Activated CD8-positive, alpha-beta memory T cell treated with anti-CD3 and anti-CD28 coated beads for 36 hours (primary cell): Measurements from ENCODE around the gene TRMU. TPM values are rescaled to one million over a fixed set of nuclear protein-coding genes. Genes with fewer than 3 reads are reported as not detected.

Experiments
- CTCF ChIA-PET: fragments of 350-600 bp; sonication (Branson Sonifier 250); formaldehyde crosslinking; loops from one replicate; lab custom pipeline; 2021; ENCODE audit warnings: antibody characterized with exemption; lab: Charles Lee
- POLR2A ChIA-PET: fragments of 350-600 bp; sonication (Branson Sonifier 250); formaldehyde crosslinking; loops from one replicate; lab custom pipeline; 2021; ENCODE audit warnings: antibody characterized with exemption; lab: Charles Lee
- total RNA-seq, 2 experiments: library from RNA; stranded (reverse); gene quantifications; one replicate each; pipeline ENCODE4 v1.2.3, GENCODE V29; 2021

Gene TRMU
- total RNA-seq, 2 experiments from 2014 or later: 75.2 to 80.6 TPM

- POLR2A ChIA-PET: no interaction called here
- CTCF ChIA-PET: no interaction called here
Measured at GRCh38 chr22:46351131-46351735, 15.7 kb downstream of the TRMU start.

DNA sequence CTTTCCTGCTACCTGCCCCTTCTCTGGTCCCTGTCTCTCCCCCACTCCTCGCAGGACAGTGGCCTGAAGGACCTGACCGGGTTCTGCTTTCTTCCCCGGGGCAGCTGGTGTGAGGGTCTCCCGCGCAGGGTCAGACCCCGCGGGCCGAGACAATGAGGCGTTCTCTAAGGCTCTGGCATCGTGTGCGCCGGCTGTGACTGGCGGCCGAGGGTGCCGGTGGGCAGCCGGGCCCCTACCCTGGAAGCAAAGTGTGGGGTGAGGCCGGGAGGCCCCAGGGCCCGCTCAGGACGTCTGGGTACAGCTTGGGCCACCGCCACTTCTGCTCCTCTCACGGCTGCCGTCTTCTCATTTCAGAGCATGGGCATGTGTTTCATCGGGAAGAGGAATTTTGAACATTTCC lies 16.3 kb downstream of the TRMU start:
- ChIA-PET CTCF (no interaction called here), POLR2A (no interaction called here)

DNA sequence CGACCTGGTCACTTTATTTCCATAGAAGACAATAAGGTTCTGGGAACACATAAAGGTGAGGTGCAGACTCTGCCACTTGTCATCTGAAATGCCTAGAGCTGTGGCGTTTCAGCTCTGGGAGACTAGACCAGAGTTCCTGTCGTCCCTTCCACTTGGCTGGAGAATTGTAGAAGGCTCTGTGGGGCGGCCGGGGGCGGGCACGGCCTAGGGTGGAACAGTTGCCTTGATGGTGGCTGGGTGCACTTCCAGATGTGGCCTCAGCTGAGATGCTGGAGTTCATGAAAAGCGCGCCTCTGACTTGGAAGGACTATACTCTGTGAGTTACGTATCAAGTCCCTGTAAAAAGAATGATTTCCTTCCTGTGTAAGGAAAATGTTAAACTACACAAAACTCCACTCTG lies 16.8 kb downstream of the TRMU start:
- POLR2A ChIA-PET: no interaction called here

DNA sequence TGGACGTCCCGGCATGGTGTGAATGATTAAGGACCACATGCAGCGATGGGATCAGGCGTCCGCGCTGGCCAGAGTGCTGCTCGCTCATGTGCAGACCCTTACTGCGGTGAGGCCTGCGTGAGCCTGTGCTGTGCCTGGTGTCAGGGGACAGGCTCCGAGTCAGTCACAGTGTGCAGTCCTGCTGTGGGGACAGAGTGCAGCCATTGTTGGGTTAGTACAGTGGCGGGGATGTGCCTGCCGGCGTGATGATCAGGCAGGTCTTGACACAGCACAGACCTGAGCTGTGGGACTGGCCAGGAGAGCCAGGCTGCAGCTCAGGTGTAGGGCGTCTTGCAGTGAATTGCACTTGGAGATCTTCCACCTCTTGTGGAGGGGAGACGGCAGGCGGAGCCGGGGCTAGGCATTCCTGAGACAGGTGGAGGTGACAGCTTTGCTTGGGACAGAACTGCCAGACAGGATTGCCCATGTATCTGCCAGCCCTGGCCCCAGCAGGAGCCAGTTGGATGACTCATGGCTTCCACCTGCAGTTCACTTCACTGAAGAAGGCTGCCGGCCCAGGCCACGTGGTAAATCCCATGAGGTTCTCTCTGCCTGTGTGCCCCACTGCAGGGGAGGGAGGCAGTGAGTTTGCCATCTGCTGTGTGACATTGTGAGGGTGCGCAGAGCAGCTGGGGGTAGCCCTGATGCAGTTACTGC lies 17.3 kb downstream of the TRMU start:
- ChIA-PET POLR2A (no interaction called here), CTCF (interaction anchor here (0.6 to 0.7 kb wide), 2 partner anchors 158 to 189 kb away, joined by 3 to 4 read pairs; no protein-coding TSS in a partner anchor)

More for the DNA sequence above, 16.8 kb downstream of the TRMU start:
- CTCF ChIA-PET: no interaction called here

- CTCF ChIA-PET: interaction anchor here (0.6 to 0.7 kb wide), 2 partner anchors 159 to 188 kb away, joined by 3 to 4 read pairs; no protein-coding TSS in a partner anchor
- POLR2A ChIA-PET: no interaction called here
Measured at GRCh38 chr22:46353483-46354105, 18.1 kb downstream of the TRMU start.

DNA sequence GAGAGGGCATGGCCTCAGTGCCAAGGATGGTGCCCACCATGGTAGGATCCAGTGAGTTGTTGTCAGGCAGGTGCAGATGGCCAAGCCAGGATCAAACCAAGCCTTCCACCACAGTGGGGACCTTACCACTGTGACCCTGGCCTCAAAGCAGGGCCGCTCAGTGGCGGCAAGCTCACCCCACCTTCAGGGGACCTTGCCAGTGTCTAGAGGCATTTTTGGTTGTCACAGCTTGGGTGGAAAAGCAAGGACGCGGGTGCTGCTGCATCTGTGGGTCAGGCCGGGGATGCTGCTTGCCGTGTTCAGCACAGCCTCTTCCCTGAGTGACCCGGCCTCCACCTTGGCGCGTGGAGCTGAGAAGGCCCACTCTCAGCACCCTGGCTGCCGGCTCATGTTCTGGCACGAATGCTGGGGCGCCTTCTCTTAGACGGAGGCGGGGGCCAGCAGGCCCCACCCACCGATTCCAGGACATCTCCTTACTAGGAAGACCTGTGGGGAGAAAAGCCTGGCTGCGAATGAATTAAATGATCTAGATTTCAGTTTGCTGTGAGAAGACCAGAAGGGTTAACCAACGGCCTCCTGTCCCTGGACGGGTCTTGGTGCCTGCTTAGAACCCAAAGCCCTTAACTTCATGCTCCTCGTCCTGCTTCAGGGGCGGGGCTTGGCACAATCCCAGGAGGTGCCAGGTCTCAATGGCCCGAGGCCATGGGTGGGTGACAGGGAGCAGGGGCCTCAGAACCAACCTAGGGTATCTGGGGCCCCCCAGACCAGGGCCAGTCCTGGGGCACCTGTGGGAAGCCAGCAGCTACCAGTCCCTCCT lies 18.9 kb downstream of the TRMU start:
- POLR2A ChIA-PET: no interaction called here
- CTCF ChIA-PET: interaction anchor here (1.2 kb wide), 1 partner anchor 10 kb away, joined by 3 read pairs; no protein-coding TSS in a partner anchor

- CTCF ChIA-PET: interaction anchor here (1.2 kb wide), 1 partner anchor 11 kb away, joined by 3 read pairs; no protein-coding TSS in a partner anchor
- POLR2A ChIA-PET: no interaction called here
Measured at GRCh38 chr22:46354993-46355305, 19.4 kb downstream of the TRMU start.

DNA sequence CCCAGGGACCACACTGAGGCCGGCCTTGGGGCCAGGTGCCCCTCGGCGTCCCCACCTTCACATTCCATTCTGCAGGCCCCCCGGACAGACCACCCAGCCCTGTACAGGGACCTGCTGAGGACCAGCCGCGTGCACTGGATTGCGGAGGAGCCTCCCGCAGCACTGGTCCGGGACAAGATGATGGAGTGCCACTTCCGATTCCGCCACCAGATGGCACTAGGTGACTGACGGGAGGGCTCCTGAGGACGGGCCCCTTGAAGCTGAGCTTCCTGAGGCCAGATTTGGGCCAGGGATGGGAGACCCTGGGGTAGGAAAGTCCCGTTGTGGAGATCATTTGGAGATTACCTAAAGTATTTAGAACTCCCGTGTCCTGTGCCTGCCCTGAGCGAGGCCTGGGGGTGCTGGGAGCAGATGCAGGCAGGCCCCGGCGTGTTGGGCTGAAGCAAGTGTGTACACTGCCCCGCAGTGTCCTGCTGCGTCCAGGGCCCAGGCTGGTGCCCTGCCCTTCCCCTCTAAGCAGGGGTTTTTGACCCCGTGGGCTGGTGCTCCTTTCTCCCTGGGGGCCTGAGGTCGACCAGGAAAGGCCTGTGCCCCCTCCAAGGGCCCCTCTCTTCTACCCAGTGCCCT lies 20.0 kb downstream of the TRMU start:
- ChIA-PET CTCF (interaction anchor here (0.7 to 2.1 kb wide), 3 partner anchors 11 to 17 kb away, joined by 3 to 12 read pairs (median 3); no protein-coding TSS in a partner anchor), POLR2A (no interaction called here)

DNA sequence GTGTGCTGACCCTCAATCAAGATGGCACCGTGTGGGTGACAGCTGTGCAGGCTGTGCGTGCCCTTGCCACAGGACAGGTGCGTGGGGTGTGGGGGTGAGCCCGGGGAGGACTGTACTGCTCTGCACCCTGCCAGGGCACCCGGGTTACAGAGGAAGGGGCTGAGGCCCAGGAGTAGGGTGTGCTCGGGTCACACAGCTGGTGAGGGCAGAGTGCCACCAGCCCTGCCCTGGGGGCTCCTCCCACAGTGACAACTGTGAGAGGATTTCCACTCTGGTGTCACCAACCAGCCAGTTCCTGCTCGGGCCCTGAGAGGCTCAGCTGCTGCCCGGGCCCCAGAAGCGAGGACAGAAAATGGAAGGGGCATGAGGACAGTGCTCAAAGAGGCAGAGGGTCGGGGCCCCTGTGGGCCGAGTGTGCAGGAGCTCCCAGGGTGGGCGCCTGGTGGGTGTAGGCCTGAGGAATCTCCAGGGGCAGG lies 20.5 kb downstream of the TRMU start:
- POLR2A ChIA-PET: no interaction called here
- CTCF ChIA-PET: interaction anchor here (0.7 to 2.1 kb wide), 3 partner anchors 11 to 186 kb away, joined by 3 to 12 read pairs (median 4); no protein-coding TSS in a partner anchor

GRCh38 chr22:46356496-46357480 lies 21.3 kb downstream of the TRMU start:
- ChIA-PET POLR2A (no interaction called here), CTCF (interaction anchor here (1.4 to 2.1 kb wide), 2 partner anchors 11 to 185 kb away, joined by 4 to 12 read pairs; no protein-coding TSS in a partner anchor)

GRCh38 chr22:46357711-46358520 lies 22.4 kb downstream of the TRMU start:
- ChIA-PET POLR2A (no interaction called here), CTCF (interaction anchor here (1.4 kb wide), 1 partner anchor 10 kb away, joined by 5 read pairs; no protein-coding TSS in a partner anchor)

- ChIA-PET CTCF (interaction anchor here (1.4 kb wide), 1 partner anchor 9 kb away, joined by 5 read pairs; no protein-coding TSS in a partner anchor), POLR2A (interaction anchor here (0.6 kb wide), 1 partner anchor 1088 kb away, joined by 4 read pairs; no protein-coding TSS in a partner anchor)
Measured at GRCh38 chr22:46358766-46359165, 23.3 kb downstream of the TRMU start.

DNA sequence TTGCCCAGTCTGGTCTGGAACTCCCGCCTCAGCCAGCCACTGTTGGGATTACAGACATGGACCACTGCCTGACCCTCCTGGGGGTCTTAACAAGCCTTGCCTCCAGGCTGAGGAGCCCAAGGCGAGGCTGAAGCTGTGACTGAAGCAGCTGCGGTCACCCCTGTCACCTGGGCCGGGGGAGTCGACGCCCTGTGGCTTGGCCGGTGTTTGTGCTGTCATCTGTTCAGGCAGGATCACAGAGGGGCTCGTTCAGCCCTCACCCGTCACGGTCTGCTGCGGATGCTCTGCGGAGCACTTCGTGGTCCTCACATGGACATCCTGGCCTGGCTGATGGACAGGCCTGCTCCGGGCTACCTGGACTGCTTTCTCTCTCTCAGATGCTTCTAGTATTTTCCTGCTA lies 23.8 kb downstream of the TRMU start:
- ChIA-PET CTCF (interaction anchor here (1.4 kb wide), 1 partner anchor 8 kb away, joined by 5 read pairs; no protein-coding TSS in a partner anchor), POLR2A (no interaction called here)

- ChIA-PET CTCF (no interaction called here), POLR2A (no interaction called here)
Measured at GRCh38 chr22:46360097-46360496, 24.6 kb downstream of the TRMU start.

DNA sequence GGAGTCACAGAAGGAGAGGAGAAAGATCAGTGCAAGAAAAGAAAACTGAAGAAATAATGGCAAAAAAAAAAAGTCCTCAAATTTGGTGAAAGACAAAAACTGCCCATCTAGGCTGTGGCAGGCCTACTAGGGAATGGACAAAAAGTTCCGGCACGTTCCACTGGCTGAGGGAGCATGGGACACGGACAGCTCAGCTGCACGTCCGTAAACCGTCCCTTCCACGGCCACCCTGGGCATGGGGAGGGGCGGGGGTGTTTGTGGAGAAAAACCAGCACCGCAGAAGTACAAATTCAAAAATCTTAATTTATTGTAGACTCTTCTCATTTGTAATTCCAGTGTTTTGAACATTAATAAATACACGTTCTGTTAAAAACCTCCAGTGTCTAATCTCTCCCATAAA lies 25.4 kb downstream of the TRMU start:
- CTCF ChIA-PET: no interaction called here
- POLR2A ChIA-PET: interaction anchor here (0.7 kb wide), 1 partner anchor 21 kb away, joined by 3 read pairs; no protein-coding TSS in a partner anchor

DNA sequence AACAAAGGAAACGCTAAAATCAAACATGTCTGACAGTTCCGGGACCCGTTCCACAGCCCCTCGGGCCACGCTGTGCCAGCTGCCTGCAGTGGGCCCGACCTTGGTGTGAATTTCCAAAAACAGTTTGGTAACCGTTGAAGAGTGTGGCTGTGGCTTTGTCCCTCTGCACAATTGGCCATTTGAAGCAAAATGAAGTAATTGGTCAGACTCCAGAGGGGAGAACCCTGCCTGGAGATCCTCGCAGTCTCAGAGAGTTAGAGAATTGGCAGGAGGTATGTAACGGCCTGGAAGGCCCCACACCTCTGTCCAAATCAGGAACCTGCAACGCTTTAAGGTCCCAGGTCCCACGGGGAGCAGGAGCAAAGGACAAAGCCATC lies 26.3 kb downstream of the TRMU start:
- POLR2A ChIA-PET: no interaction called here

More for the DNA sequence above, 26.3 kb downstream of the TRMU start:
- CTCF ChIA-PET: no interaction called here
